Esophagus muscularis mucosa (tissue), 4 donors: Measurements from ENCODE around the gene POLD4. TPM values are rescaled to one million over a fixed set of nuclear protein-coding genes. Genes with fewer than 3 reads are reported as not detected.

Experiments used
- DNase-seq: peaks from one replicate; pipeline ENCODE4 v3.0.0-alpha.2; 2017; ENCODE audit errors: extremely low spot score
- H3K27ac ChIP-seq, 4 donors: fragments of 200-600 bp; sonication (generic); replicated peaks in 1 of 4; 1 replicate in 3 of 4; 2 replicates in 1 of 4; pipeline ENCODE4 v1.5.1; 2016 to 2019; ENCODE audit warnings: mild to moderate bottlenecking in 1 of 4
- H3K27me3 ChIP-seq, 4 donors: fragments of 200-600 bp; sonication (generic); one replicate each; pipeline versions ENCODE4 v1.5.1 to v1.6.0; 2016 to 2019
- H3K36me3 ChIP-seq, 4 donors: fragments of 200-600 bp; sonication (generic); one replicate each; pipeline ENCODE4 v1.5.1; 2016 to 2019
- H3K4me1 ChIP-seq, 4 donors: fragments of 200-600 bp; sonication (generic); one replicate each; pipeline ENCODE4 v1.5.1; 2016 to 2019
- H3K4me3 ChIP-seq, 4 donors: fragments of 200-600 bp; sonication (generic); 1 replicate in 2 of 4; 2 replicates in 2 of 4; pipeline ENCODE4 v1.5.1; 2016 to 2019; ENCODE audit warnings: mild to moderate bottlenecking in 4 of 4, moderate library complexity in 1 of 4
- H3K9me3 ChIP-seq, 4 donors: fragments of 200-600 bp; sonication (generic); 1 replicate in 3 of 4; 2 replicates in 1 of 4; pipeline ENCODE4 v1.5.1; 2016 to 2019
- EP300 ChIP-seq: sonication (generic); formaldehyde crosslinking; IDR thresholded peaks from one replicate; pipeline ENCODE4 v1.6.1; 2017; ENCODE audit warnings: antibody characterized with exemption
- POLR2A ChIP-seq: fragments of 450-650 bp; IDR thresholded peaks from one replicate; pipeline ENCODE4 v1.6.1; 2017; ENCODE audit warnings: antibody characterized with exemption, moderate library complexity, mild to moderate bottlenecking, low read depth
- POLR2AphosphoS5 ChIP-seq, 2 donors: sonication (generic); formaldehyde crosslinking; IDR thresholded peaks; one replicate each; pipeline ENCODE4 v1.6.1; 2017; ENCODE audit warnings: antibody characterized with exemption in 2 of 2
- WGBS: methylation state at CpG from one replicate; pipeline ENCODE4 v1.1.5; 2018; 5-methylcytosine and 5-hydroxymethylcytosine counted together
- intact Hi-C: fragments of 100-400 bp; cut with DNase I; formaldehyde crosslinking; loops from one replicate; pipeline ENCODE4 v1.15.1; 2023
- total RNA-seq, 4 donors: library from RNA; depleted of rRNA; stranded (reverse); fragments of >200 nt; gene quantifications; one replicate each; pipeline versions ENCODE4 v1.1.0 to v1.2.1, GENCODE V29; 2016
- TF ChIP-seq, protein P1 (sequence below), 3 experiments: fragments of 200-600 bp in 2 of 3; fragments of 450-650 bp in 1 of 3; sonication (generic) in 2 of 3; IDR thresholded peaks; one replicate each; pipeline ENCODE4 v1.5.1; 2017 to 2019; ENCODE audit warnings: antibody characterized with exemption in 3 of 3, mild to moderate bottlenecking in 2 of 3, moderate library complexity in 1 of 3

Gene POLD4
- total RNA-seq, 4 donors from 2014 or later, result 77.2 to 106 (median 83.1) TPM

DNA sequence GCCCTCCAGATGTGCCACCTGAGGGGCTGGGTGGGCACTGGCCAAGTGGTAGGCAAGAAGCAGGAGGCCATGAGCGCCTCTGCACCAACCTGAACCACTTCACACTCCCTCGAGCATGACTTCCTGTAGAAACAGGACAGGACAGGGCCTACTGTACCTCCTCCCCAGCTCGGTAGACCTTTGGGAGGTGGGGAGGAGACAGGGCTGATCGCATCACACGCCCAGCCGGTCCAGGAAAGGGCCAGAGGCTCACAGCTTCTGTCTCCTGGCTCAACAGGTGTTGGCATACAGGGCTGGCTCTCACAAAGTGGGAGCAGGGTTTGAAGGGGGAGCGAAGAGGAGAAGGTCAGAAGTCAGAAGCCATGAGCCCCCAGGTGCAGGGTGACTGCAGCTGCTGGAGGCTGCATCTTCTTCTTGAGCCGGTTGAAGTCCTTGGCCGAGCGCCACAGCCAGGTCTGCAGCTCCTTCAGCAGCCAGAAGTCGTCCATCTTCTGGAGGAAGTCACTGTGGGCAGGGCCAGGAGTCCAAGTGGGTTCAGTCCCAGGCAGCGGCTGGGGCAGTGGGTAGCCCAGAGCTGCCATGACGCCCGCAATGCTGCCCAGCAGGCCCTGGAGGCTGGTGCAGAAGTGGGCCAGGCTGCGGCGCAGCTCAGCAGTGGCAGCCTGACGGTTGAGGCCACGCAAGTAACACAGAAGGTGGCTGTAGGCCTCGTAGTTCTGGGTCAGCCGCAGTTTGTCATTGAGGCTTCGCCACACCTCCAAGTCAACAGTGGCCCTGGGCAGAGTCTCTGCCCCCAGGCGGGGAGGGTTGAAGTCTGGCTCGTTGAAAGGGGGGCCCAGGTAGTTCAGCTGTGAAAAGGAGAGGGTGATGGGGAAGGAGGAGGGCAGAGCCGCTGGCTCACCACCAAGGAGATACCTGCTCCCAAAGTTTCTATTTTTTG lies 11.7 kb upstream of the POLD4 start:
- peak overlapping the region; percentile 83 to 99 (median 98) for H3K27ac ChIP-seq
- H3K27me3 ChIP-seq, result no peaks in the 10 kb centered on the region
- peaks cover 33 to 59% (median 52%) of the 10 kb centered on the region in 4 donors for H3K4me1 ChIP-seq
- 78% methylated on average over 17 of the region's 24 CpGs for WGBS
- no peaks in the 10 kb centered on the region for H3K9me3 ChIP-seq
- TF ChIP-seq POLR2A (no peak), EP300 (no peak), POLR2AphosphoS5 (IDR thresholded peaks at IDR 0.05) (no peak)
- TF ChIP-seq, protein P1, sequence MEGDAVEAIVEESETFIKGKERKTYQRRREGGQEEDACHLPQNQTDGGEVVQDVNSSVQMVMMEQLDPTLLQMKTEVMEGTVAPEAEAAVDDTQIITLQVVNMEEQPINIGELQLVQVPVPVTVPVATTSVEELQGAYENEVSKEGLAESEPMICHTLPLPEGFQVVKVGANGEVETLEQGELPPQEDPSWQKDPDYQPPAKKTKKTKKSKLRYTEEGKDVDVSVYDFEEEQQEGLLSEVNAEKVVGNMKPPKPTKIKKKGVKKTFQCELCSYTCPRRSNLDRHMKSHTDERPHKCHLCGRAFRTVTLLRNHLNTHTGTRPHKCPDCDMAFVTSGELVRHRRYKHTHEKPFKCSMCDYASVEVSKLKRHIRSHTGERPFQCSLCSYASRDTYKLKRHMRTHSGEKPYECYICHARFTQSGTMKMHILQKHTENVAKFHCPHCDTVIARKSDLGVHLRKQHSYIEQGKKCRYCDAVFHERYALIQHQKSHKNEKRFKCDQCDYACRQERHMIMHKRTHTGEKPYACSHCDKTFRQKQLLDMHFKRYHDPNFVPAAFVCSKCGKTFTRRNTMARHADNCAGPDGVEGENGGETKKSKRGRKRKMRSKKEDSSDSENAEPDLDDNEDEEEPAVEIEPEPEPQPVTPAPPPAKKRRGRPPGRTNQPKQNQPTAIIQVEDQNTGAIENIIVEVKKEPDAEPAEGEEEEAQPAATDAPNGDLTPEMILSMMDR (IDR thresholded peaks at IDR 0.05), result no peak
- intact Hi-C loops, result no loop called here
- H3K36me3 ChIP-seq, result peaks cover 0 to 16% (median 13%) of the 10 kb centered on the region in 4 donors
- DNase-seq, result no peak
- H3K4me3 ChIP-seq, result no peak overlapping the region

DNA sequence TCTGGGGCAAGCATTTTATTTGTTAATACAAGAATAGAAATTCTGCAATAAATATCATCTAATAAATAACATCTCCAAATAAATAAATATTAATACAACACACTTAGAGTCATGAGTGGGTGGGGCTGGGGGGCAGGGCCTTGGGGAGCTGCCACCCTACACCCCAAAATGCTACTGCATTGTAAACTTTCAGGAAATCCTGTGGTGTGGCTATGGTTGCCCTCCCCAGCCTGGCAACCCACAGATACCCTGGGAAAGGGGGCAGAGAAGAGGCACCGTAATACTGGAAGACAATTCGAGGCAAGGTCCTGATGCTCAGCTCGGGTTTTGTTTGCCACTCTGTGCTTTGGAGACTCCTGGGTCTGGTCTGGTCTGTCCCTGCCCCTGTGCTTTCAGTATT lies 10.8 kb upstream of the POLD4 start:
- Histone ChIP-seq H3K36me3 (peaks cover 0 to 16% (median 13%) of the 10 kb centered on the region in 4 donors), H3K27ac (no peak overlapping the region), H3K27me3 (no peaks in the 10 kb centered on the region), H3K4me3 (no peak overlapping the region), H3K9me3 (no peaks in the 10 kb centered on the region), H3K4me1 (peaks cover 33 to 50% (median 43%) of the 10 kb centered on the region in 4 donors)
- 87% methylated on average over 3 of the region's 3 CpGs for WGBS
- DNase-seq, result no peak
- intact Hi-C loops, result no loop called here
- TF ChIP-seq, protein P1 (IDR thresholded peaks at IDR 0.05), result no peak
- TF ChIP-seq EP300 (no peak), POLR2A (no peak), POLR2AphosphoS5 (IDR thresholded peaks at IDR 0.05) (no peak)

DNA sequence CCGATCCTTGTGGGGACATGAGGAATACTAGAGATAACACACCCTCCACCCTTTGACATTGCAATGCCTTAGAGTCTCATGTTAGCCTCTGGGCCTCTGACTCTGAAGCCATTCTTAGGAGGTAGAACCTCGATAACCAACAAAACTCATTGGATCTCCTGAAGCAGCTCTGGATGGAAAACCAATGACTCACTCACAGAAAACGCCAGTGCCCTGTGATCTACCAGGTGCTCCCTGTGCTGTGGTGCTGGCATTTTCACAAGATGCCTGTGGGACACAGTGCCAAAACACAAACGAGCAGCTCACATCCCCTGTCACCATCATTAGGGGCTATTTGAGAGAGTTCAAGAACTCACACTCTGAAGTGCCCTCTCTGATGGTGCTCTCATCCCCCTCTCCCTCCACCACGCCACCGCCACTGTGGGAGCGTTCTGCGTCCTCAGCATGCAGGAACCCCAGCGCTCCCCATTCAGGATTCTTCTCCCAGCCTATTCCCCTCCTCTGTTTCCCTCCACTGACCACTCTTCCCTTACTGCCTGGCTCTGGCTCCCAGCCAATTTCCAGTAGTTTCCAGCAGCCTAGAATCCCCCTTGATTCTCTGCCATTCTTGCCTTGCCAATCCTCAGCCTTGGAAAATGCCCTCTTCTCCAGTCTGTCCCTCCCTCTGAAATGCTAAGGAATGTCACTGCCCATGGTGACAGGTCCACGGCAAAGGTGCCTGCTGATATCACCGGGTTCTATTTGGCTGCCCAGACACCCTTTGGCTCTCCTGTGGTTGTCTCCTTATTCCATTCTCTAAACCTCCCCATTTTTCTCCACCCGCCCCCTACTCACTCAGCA lies 4.7 kb upstream of the POLD4 start:
- DNase-seq, result no peak
- peak overlapping the region; percentile 4 to 99 (median 60) for H3K27ac ChIP-seq
- 77% methylated on average over 12 of the region's 12 CpGs for WGBS
- TF ChIP-seq, protein P1 (IDR thresholded peaks at IDR 0.05), result no peak
- TF ChIP-seq POLR2A (no peak), POLR2AphosphoS5 (IDR thresholded peaks at IDR 0.05) (no peak), EP300 (no peak)
- H3K9me3 ChIP-seq, result no peaks in the 10 kb centered on the region
- intact Hi-C loops, result loop anchor here (2.0 to 10.0 kb wide), 2 partner anchors 25 to 147 kb away; partner anchors contain the start of genes CDK2AP2 and PITPNM1
- H3K36me3 ChIP-seq, result no peaks in the 10 kb centered on the region
- no peak overlapping the region for H3K4me3 ChIP-seq
- H3K27me3 ChIP-seq, result no peaks in the 10 kb centered on the region
- peaks cover 41 to 53% (median 52%) of the 10 kb centered on the region in 4 donors for H3K4me1 ChIP-seq

DNA sequence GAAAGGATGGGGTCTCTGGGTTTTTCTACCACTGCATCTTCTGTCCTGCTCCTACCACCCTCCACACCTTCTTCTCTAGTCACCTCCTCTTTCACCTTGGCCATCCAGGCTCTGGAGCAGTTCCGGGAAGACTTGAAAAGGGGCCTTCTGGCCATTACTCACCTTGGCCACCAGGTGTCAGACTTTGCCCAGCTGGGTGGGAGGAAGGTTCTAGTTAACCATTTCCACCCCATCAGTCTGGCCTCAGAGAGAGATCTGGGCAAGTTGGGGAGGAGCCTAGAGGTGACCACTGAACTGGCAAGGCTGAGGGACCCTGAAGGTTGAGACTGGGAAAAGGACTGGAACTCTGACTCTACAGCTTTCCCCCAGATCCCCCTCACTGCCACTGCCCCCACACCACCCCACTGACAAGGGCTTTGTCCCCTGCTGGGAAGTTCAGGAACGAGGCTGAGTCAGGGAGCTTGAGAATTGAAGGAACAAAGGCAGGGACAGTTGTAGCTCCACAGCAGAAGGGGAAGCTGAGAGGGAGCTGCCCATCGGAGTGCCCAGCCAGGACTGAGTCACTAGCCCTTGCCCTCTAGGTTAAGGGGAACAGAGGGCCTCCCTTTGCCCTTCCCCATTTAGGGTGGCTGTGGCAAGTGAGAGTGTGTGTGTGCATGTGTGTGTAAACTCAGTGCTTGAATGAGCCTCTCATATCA lies 3.7 kb upstream of the POLD4 start:
- TF ChIP-seq POLR2A, result no peak
- TF ChIP-seq, protein P1 (IDR thresholded peaks at IDR 0.05), result peak; percentile 89 to 97 (median 91)
- TF ChIP-seq POLR2AphosphoS5 (IDR thresholded peaks at IDR 0.05), result peak; percentile 47 to 52
- TF ChIP-seq EP300, result no peak
- 19% methylated on average over 3 of the region's 3 CpGs for WGBS
- Histone ChIP-seq H3K27me3 (no peaks in the 10 kb centered on the region), H3K27ac (peak overlapping the region; percentile 96 to 99 (median 98)), H3K36me3 (no peaks in the 10 kb centered on the region), H3K9me3 (no peaks in the 10 kb centered on the region), H3K4me1 (peaks cover 49 to 63% (median 60%) of the 10 kb centered on the region in 4 donors), H3K4me3 (no peak overlapping the region)
- no peak for DNase-seq
- intact Hi-C loops, result loop anchor here (2.0 to 10.0 kb wide), 2 partner anchors 26 to 148 kb away; partner anchors contain the start of genes CDK2AP2 and PITPNM1
